Tibial nerve (tissue), 4 donors: ENCODE measurements around the gene TAGLN2. TPM values are rescaled to one million over a fixed set of nuclear protein-coding genes. Genes with fewer than 3 reads are reported as not detected.

Experiments
- DNase-seq, 2 donors: peaks; one replicate each; pipeline ENCODE4 v3.0.0-alpha.2; 2019; ENCODE audit warnings: low spot score in 2 of 2
- H3K27ac ChIP-seq, 4 donors: fragments of 200-600 bp; sonication (generic) in 3 of 4; one replicate each; pipeline ENCODE4 v1.5.1; 2017 to 2019; ENCODE audit warnings: mild to moderate bottlenecking in 1 of 4
- H3K27me3 ChIP-seq, 2 donors: fragments of 200-600 bp; sonication (generic) in 1 of 2; one replicate each; pipeline versions ENCODE4 v1.5.1 to v1.6.0; 2017 to 2019
- H3K36me3 ChIP-seq, 3 donors: fragments of 200-600 bp; sonication (generic); one replicate each; pipeline ENCODE4 v1.5.1; 2018 to 2019
- H3K4me1 ChIP-seq, 4 donors: fragments of 200-600 bp; sonication (generic) in 3 of 4; one replicate each; pipeline ENCODE4 v1.5.1; 2017 to 2019
- H3K4me3 ChIP-seq, 4 donors: fragments of 200-600 bp; sonication (generic) in 3 of 4; one replicate each; pipeline ENCODE4 v1.5.1; 2017 to 2019; ENCODE audit warnings: mild to moderate bottlenecking in 1 of 4, moderate library complexity in 1 of 4
- H3K9me3 ChIP-seq, 4 donors: fragments of 200-600 bp; sonication (generic) in 3 of 4; one replicate each; pipeline ENCODE4 v1.5.1; 2017 to 2019
- EP300 ChIP-seq, 2 donors: sonication (generic); formaldehyde crosslinking; IDR thresholded peaks; one replicate each; pipeline ENCODE4 v1.6.1; 2017; ENCODE audit warnings: antibody characterized with exemption in 2 of 2, mild to moderate bottlenecking in 1 of 2
- POLR2A ChIP-seq, 2 donors: fragments of 450-650 bp; IDR thresholded peaks; one replicate each; pipeline ENCODE4 v1.6.1; 2017; ENCODE audit warnings: antibody characterized with exemption in 2 of 2, mild to moderate bottlenecking in 2 of 2, moderate library complexity in 2 of 2
- WGBS, 2 donors: methylation state at CpG; one replicate each; pipeline ENCODE4 v1.1.5; 2018; 5-methylcytosine and 5-hydroxymethylcytosine counted together
- total RNA-seq, 4 donors: library from RNA; depleted of rRNA; stranded (reverse); fragments of >200 nt; gene quantifications; one replicate each; pipeline ENCODE4 v1.1.0, GENCODE V29; 2016
- TF ChIP-seq, protein P1 (sequence below), 5 experiments: fragments of 200-600 bp in 3 of 5; fragments of 450-650 bp in 2 of 5; sonication (generic) in 3 of 5; IDR thresholded peaks; one replicate each; pipeline ENCODE4 v1.5.1; 2016 to 2019; ENCODE audit warnings: antibody characterized with exemption in 5 of 5, mild to moderate bottlenecking in 3 of 5, moderate library complexity in 2 of 5

The TAGLN2 gene
- total RNA-seq, 4 donors from 2014 or later: 149 to 205 (median 168) TPM

DNA sequence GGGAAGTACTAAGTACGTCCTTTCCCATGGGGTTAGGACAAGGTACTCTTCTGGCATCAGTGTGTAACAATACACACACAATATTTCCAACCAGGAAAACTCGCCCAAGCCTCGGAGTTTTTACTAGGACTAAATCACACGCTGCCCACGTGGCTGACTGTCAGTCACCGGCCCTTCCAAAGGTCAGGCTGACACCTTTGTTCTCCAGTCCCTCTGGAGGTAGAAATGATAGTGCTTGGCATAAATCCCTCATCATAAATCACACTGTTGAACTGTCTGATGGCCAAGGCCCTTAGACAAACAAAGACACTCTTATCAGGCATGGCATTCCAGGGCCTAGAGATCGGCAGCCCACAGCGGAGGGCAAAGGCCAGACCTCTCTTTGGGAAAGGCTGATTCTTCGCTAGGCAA, 45.6 kb upstream of the TAGLN2 start:
- no peak overlapping the region for H3K4me3 ChIP-seq
- no peak for DNase-seq
- no peak overlapping the region for H3K27ac ChIP-seq
- TF ChIP-seq EP300 (IDR thresholded peaks at IDR 0.05) (no peak), POLR2A (IDR thresholded peaks at IDR 0.05) (no peak)
- TF ChIP-seq, protein P1, sequence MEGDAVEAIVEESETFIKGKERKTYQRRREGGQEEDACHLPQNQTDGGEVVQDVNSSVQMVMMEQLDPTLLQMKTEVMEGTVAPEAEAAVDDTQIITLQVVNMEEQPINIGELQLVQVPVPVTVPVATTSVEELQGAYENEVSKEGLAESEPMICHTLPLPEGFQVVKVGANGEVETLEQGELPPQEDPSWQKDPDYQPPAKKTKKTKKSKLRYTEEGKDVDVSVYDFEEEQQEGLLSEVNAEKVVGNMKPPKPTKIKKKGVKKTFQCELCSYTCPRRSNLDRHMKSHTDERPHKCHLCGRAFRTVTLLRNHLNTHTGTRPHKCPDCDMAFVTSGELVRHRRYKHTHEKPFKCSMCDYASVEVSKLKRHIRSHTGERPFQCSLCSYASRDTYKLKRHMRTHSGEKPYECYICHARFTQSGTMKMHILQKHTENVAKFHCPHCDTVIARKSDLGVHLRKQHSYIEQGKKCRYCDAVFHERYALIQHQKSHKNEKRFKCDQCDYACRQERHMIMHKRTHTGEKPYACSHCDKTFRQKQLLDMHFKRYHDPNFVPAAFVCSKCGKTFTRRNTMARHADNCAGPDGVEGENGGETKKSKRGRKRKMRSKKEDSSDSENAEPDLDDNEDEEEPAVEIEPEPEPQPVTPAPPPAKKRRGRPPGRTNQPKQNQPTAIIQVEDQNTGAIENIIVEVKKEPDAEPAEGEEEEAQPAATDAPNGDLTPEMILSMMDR (IDR thresholded peaks at IDR 0.05): no peak
- no peaks in the 10 kb centered on the region for H3K9me3 ChIP-seq
- WGBS, 2 donors: 26 to 51% methylated on average over 9 of the region's 9 CpGs
- H3K4me1 ChIP-seq: no peaks in the 10 kb centered on the region
- H3K27me3 ChIP-seq: no peaks in the 10 kb centered on the region
- no peaks in the 10 kb centered on the region for H3K36me3 ChIP-seq

DNA sequence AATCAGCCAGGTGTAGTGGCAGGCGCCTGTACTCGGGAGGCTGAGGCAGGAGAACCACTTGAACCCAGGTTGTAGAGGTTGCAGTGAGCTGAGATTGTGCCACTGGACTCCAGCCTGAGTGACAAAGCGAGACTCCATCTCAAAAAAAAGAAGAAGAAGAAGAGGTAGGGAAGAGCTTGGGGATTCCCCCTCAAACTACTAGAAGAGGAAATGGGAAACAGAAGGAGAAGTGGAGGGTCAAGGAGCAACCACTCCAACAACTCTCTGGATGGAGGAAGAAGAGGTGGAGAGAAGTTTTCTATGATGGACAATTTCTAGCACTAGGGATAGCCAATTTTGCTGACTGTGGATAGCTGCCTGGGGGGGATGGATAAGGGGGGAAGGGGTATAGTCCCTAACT, 43.6 kb upstream of the TAGLN2 start:
- no peak overlapping the region for H3K27ac ChIP-seq
- H3K4me1 ChIP-seq: no peaks in the 10 kb centered on the region
- no peaks in the 10 kb centered on the region for H3K36me3 ChIP-seq
- no peak for DNase-seq
- no peaks in the 10 kb centered on the region for H3K9me3 ChIP-seq
- H3K4me3 ChIP-seq: no peak overlapping the region
- no peak for TF ChIP-seq POLR2A (IDR thresholded peaks at IDR 0.05)
- no peak for TF ChIP-seq EP300 (IDR thresholded peaks at IDR 0.05)
- TF ChIP-seq, protein P1 (IDR thresholded peaks at IDR 0.05): no peak
- H3K27me3 ChIP-seq: no peaks in the 10 kb centered on the region
- WGBS, 2 donors: 98 to 99% methylated on average over 3 of the region's 3 CpGs

DNA sequence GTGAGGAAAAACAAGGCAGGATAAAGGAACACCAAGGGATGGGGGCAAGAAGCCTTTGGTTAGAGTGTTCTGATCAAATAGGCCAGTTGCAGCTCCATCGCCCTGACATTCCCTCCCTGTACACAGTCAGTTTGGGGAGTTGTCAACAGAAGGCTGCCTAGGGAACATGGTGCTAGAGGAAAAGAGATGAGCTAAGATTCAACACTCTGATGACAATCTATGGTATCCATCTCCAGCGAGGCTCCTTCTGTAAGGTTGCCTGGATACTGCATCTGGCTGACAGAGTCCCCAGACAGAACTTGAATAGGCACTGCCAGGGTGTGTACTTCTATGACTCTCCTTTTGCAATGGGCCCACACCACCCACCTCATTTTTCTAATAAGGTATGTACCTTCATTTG, 40.0 kb upstream of the TAGLN2 start:
- no peak overlapping the region for H3K4me3 ChIP-seq
- H3K27me3 ChIP-seq: no peaks in the 10 kb centered on the region
- H3K27ac ChIP-seq: no peak overlapping the region
- TF ChIP-seq EP300 (IDR thresholded peaks at IDR 0.05) (no peak), POLR2A (IDR thresholded peaks at IDR 0.05) (no peak)
- TF ChIP-seq, protein P1 (IDR thresholded peaks at IDR 0.05): no peak
- no peaks in the 10 kb centered on the region for H3K9me3 ChIP-seq
- H3K36me3 ChIP-seq: no peaks in the 10 kb centered on the region
- no peak for DNase-seq
- H3K4me1 ChIP-seq: no peaks in the 10 kb centered on the region
- 83 to 95% methylated on average over 2 of the region's 2 CpGs for WGBS, 2 donors

DNA sequence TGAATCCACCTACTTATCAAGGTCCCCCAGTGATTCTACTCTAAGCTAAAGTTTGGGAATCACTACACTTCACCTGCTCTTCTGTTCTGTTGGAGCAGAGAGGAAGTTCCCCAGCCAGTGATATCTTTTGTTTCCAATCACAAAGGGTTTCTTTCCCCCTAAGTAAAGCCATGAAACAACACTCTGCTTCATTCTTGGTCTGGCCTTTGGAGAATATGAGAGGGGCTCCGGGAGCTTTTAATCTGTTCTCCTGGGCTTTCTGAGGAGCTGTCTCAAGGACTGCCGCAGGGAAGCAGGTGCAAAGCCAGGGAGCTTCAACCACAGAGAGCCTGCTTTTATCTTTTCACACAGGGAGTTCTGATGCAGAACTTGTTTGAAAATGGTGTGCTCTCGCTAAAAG, 38.8 kb upstream of the TAGLN2 start:
- Histone ChIP-seq H3K9me3 (no peaks in the 10 kb centered on the region), H3K27ac (no peak overlapping the region), H3K36me3 (no peaks in the 10 kb centered on the region), H3K27me3 (no peaks in the 10 kb centered on the region), H3K4me1 (no peaks in the 10 kb centered on the region), H3K4me3 (no peak overlapping the region)
- TF ChIP-seq, protein P1 (IDR thresholded peaks at IDR 0.05): no peak
- TF ChIP-seq POLR2A (IDR thresholded peaks at IDR 0.05) (no peak), EP300 (IDR thresholded peaks at IDR 0.05) (no peak)
- no peak for DNase-seq
- WGBS, 2 donors: 52 to 54% methylated on average over 3 of the region's 3 CpGs

DNA sequence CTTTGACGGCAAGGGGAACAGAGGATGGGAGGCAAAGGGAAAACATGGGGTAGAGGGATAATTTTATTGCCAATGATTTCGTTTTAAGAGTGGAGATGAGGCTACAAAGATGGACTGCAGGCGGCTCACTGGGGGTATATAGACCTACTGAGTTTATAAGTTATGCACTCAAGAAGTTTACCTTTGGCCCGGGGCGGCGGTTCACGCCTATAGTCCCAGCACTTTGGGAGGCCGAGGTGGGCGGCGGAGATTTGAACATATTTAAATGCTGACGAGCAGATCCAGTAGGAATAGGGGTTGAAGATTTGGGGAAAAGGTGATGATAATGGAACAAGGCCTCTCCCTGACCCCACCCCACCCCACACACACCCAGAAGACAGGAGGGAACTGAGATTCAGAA, 36.9 kb upstream of the TAGLN2 start:
- Histone ChIP-seq H3K4me3 (peak overlapping the region in 1 of 4 donors; percentile 25), H3K4me1 (no peaks in the 10 kb centered on the region), H3K36me3 (no peaks in the 10 kb centered on the region), H3K27me3 (no peaks in the 10 kb centered on the region), H3K9me3 (no peaks in the 10 kb centered on the region), H3K27ac (peak overlapping the region in 3 of 4 donors; percentile 50 to 75 (median 60))
- no peak for DNase-seq
- 80 to 83% methylated on average over 11 of the region's 11 CpGs for WGBS, 2 donors
- no peak for TF ChIP-seq POLR2A (IDR thresholded peaks at IDR 0.05)
- TF ChIP-seq, protein P1 (IDR thresholded peaks at IDR 0.05): no peak
- no peak for TF ChIP-seq EP300 (IDR thresholded peaks at IDR 0.05)
